ENCODE measurements around the gene NAALADL2.

- TF ChIP-seq CTCF (IDR thresholded peaks at IDR 0.05; ENCODE audit: low read length) (no peak), EZH2 (IDR thresholded peaks at IDR 0.05; ENCODE audit: borderline replicate concordance, low read length) (no peak)
Measured at GRCh38 chr3:175593331-175593730, 734.2 kb downstream of the NAALADL2 start.

Data from OCI-LY1 (cell line).